ENCODE data around the gene AUTS2.

The AUTS2 gene

DNA sequence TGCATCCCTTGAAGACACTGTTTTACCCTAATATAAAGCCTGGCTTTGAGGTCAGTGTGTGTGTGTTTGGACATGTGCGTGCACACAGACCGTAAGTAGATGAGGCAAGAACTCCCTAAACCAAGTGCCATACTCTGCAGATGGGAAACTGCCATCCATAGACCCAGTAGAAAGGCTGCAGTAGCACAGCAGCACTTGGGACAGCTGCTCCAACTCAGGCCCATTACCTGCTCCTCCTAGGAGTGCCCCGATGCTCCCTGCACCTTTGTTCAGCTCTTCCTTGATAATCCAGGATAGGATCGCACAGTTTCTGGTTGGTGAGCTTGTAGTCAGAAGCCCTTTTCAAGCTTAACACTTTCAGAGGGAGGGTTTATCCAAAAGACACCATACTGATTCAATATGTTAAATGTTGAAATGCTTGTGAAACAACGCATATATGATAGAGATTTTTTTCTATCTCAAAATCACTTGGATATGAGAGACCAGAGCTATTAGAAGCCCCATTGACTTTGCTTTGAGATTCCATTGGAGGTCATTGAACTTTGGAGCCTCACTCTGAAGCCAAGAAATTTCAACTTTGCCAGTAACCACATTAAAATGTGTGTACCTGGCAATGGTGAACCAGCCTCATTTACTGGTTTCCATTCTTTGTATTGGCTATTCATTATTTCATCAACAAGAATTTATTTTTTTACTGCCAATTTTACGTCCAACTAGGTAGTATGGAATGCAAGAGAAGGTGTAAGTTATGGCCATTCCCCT, 776.7 kb downstream of the AUTS2 start:
- no peaks in the 10 kb centered on the region for H3K27me3 ChIP-seq (ENCODE audit: insufficient read depth, low read depth, severe bottlenecking)
- no peak overlapping the region for H3K4me3 ChIP-seq (ENCODE audit: low read depth, low read length)
- DNase-seq = no peak
- H3K36me3 ChIP-seq = no peaks in the 10 kb centered on the region
- TF ChIP-seq, protein P1, sequence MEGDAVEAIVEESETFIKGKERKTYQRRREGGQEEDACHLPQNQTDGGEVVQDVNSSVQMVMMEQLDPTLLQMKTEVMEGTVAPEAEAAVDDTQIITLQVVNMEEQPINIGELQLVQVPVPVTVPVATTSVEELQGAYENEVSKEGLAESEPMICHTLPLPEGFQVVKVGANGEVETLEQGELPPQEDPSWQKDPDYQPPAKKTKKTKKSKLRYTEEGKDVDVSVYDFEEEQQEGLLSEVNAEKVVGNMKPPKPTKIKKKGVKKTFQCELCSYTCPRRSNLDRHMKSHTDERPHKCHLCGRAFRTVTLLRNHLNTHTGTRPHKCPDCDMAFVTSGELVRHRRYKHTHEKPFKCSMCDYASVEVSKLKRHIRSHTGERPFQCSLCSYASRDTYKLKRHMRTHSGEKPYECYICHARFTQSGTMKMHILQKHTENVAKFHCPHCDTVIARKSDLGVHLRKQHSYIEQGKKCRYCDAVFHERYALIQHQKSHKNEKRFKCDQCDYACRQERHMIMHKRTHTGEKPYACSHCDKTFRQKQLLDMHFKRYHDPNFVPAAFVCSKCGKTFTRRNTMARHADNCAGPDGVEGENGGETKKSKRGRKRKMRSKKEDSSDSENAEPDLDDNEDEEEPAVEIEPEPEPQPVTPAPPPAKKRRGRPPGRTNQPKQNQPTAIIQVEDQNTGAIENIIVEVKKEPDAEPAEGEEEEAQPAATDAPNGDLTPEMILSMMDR (IDR thresholded peaks at IDR 0.05; ENCODE audit: low read depth, low read length) = no peak
- H3K9me3 ChIP-seq (ENCODE audit: severe bottlenecking) = no peaks in the 10 kb centered on the region
- H3K27ac ChIP-seq = no peak overlapping the region

DNA sequence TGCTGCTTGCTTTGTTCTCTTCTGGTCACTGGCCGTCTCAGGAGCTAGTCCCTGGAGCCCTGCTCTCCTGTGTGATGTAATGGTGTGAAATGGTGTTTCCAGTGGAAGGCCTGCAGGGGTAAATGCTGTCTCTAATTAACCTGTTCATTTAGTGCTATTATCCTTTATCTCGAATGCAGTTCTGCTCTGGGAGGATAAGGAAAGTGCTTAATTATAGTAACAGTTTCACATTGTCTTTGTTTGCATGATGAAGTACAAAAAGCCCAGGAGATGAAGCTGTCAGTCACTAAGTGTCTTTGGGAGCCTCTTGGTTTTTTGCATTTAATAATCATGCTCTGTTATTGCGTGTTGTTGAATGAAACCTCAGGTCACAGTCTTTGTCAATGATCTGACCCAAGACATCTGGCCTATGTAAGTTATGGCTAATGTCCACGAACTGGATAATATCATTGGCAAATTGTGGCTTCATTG, 778.3 kb downstream of the AUTS2 start:
- no peak overlapping the region for H3K27ac ChIP-seq
- H3K27me3 ChIP-seq (ENCODE audit: insufficient read depth, low read depth, severe bottlenecking) = no peaks in the 10 kb centered on the region
- no peak for DNase-seq
- H3K36me3 ChIP-seq = no peaks in the 10 kb centered on the region
- TF ChIP-seq, protein P1 (IDR thresholded peaks at IDR 0.05; ENCODE audit: low read depth, low read length) = no peak
- H3K4me3 ChIP-seq (ENCODE audit: low read depth, low read length) = no peak overlapping the region
- no peaks in the 10 kb centered on the region for H3K9me3 ChIP-seq (ENCODE audit: severe bottlenecking)

DNA sequence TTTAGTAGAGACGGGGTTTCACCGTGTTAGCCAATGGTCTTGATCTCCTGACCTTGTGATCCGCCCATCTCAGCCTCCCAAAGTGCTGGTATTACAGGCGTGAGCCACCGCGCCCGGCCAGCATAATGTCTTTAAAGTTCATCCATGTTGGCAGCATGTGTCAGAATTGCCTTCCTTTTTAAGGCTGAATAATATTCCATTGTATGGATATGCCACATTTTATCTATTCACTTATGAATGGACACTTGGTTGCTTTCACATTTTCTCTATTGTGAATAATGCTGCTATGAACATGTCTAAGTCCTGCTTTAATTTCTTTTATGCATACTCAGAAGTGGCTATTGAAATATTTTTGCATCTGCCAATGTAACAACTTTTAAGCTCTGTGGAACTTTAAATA, 779.7 kb downstream of the AUTS2 start:
- Histone ChIP-seq H3K27ac (no peak overlapping the region), H3K9me3 (ENCODE audit: severe bottlenecking) (no peaks in the 10 kb centered on the region), H3K36me3 (no peaks in the 10 kb centered on the region), H3K27me3 (ENCODE audit: insufficient read depth, low read depth, severe bottlenecking) (no peaks in the 10 kb centered on the region), H3K4me3 (ENCODE audit: low read depth, low read length) (no peak overlapping the region)
- no peak for DNase-seq
- TF ChIP-seq, protein P1 (IDR thresholded peaks at IDR 0.05; ENCODE audit: low read depth, low read length) = no peak

DNA sequence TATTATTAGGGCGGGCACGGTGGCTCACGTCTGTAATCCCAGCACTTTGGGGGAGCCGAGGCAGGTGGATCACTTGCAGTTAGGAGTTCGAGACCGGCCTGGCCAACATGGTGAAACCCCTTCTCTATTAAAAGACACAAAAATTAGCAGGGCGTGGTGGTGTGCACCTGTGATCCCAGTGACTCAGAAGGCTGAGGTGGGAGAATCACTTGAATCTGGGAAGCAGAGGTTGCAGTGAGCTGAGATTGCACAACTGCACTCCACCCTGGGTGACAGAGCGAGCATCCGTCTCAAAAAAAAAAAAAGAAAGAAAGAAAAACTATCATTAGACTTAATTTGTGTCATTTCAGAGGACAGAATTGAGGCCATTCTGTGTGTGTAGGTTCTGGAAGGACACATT, 780.9 kb downstream of the AUTS2 start:
- H3K27me3 ChIP-seq (ENCODE audit: insufficient read depth, low read depth, severe bottlenecking) = no peaks in the 10 kb centered on the region
- TF ChIP-seq, protein P1 (IDR thresholded peaks at IDR 0.05; ENCODE audit: low read depth, low read length) = no peak
- no peak for DNase-seq
- H3K9me3 ChIP-seq (ENCODE audit: severe bottlenecking) = no peaks in the 10 kb centered on the region
- no peak overlapping the region for H3K27ac ChIP-seq
- no peaks in the 10 kb centered on the region for H3K36me3 ChIP-seq
- H3K4me3 ChIP-seq (ENCODE audit: low read depth, low read length) = no peak overlapping the region

DNA sequence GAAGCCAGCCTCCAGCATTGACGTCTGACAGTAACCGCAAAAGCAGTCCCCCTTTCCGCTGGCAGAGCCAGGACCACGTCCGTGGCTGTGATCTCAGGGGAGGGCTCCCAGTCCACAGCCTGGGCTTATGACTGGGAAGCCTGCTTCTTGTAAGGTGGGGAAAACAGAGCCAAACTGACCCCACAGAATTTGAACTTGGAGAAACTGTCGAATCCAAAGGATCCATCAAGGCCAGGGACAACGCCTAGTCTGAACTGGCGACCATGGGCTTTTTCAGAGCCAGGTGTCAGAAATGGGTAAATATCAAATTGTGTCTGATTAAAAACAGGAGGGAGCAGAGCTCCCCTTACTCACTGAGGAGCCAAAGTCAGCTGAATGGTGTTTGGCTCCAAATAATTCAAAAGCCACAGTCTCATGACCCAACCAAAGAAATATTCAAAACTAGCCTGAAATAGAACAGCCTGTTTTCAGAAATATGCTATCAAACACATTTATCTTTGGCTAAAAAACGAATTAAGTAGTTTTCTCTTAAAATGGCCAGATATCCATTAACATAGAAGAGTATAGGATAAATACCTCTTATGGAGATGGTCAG, 782.2 kb downstream of the AUTS2 start:
- no peak overlapping the region for H3K27ac ChIP-seq
- TF ChIP-seq, protein P1 (IDR thresholded peaks at IDR 0.05; ENCODE audit: low read depth, low read length) = no peak

More for the DNA sequence above, 782.2 kb downstream of the AUTS2 start:
- H3K4me3 ChIP-seq (ENCODE audit: low read depth, low read length) = no peak overlapping the region
- DNase-seq = no peak
- no peaks in the 10 kb centered on the region for H3K9me3 ChIP-seq (ENCODE audit: severe bottlenecking)
- H3K36me3 ChIP-seq = no peaks in the 10 kb centered on the region
- H3K27me3 ChIP-seq (ENCODE audit: insufficient read depth, low read depth, severe bottlenecking) = no peaks in the 10 kb centered on the region
